DMS114 treated with DMSO at 0.1 percent for 48 hours (cell line): Measurements from ENCODE around the gene HACD1.
"Not testable (repeated sequence)": the region's sequence is repeated elsewhere in the genome, so short reads cannot be mapped to it uniquely, and the experiment has no call there.

Source experiments
- DNase-seq: peaks from one replicate; lab custom pipeline; 2025; ENCODE audit not compliant: unreplicated experiment; lab: John Stamatoyannopoulos, UW

Gene HACD1

GRCh38 chr10:17643755-17644484 lies 26.7 kb upstream of the HACD1 start, which contains the start of gene STAM:
TSS of gene STAM (plus strand) at chr10:17644151. CDS start at chr10:17644340, 189 bp downstream.
- DNase-seq = peak; percentile 94

GRCh38 chr10:17643339-17643754 lies 26.2 kb upstream of the HACD1 start:
- no peak for DNase-seq

DNA sequence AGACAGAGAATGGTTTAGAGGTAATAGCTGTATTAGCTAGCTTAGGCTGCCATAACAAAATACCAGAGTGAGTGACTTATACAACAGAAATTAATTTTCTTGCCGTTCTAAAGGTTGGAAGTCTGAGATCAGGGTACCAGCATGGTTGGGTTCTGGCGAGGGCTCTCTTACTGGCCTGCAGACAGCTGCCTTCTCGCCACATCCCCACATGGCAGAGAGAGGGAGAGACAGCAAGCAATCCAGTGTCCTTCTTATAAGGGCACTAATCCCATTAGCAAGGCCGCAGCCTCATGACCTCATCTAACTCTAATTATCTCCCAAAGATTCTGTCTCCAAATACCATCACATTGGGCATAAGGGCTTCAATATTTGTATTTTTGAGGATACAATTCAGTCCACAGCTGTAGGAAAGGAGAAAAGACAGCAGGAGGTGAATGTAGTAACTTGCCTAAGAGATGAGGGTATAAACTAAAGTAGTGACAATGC lies 23.2 kb upstream of the HACD1 start:
- DNase-seq = no peak

DNA sequence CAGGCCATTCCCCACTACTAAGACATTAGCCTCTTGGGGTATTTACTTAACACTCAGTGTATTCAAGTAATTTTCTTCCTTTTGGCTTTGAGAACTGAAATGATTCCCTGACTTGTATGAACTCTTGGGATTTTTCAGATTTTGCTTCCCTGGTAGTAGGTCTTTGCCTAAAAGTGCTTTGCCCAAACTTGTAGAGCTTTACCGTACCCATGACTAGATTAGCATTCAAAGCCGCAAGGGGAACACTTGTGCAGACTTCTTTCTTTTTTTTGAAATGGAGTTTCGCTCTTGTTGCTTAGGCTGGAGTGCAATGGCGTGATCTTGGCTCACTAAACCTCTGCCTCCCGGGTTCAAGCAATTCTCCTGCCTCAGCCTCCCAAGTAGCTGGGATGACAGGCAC lies 20.7 kb upstream of the HACD1 start:
- DNase-seq = no peak

DNA sequence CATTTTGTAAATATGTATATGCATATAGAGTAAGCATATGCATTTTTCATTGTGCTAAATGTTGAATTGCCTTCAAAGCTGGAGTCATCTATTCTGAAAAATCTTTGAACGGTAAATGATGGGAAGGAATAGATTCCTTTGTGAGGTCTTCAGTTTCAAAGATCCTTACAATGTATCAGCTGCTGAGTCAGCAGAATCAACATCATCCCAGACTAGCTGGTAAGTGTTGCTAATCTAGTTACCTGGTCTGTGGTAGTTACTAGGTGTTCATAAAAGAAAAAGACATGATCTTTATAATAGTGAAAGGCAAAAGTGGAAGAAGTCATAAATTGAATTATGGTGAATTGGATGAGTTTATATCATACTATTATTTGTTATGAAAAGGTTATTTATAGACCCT lies 16.2 kb upstream of the HACD1 start:
- no peak for DNase-seq

DNA sequence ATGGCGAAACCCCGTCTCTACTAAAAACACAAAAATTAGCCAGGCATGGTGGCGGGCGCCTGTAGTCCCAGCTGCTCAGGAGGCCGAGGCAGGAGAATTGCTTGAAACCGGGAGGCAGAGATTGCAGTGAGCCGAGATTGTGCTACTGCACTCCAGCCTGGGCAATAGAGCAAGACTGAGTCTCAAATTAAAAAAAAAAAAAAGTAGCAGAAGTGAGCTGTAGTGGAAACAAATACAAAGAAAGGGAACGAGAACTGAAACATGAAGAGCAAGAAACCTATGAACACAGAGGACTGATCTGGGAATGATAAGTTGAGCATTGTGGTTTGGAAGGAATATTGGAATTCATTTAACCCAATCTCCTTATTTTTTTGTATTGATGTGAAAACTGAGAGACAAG lies 15.4 kb upstream of the HACD1 start:
- DNase-seq = not testable (repeated sequence)

- DNase-seq = no peak
Observed at GRCh38 chr10:17626656-17627055, 9.5 kb upstream of the HACD1 start.

- no peak for DNase-seq
Observed at GRCh38 chr10:17624996-17625395, 7.8 kb upstream of the HACD1 start.

- no peak for DNase-seq
Observed at GRCh38 chr10:17622061-17622460, 4.9 kb upstream of the HACD1 start.

GRCh38 chr10:17616403-17617030 lies 657 bp downstream of the HACD1 start:
- DNase-seq = peak; percentile 20

GRCh38 chr10:17609523-17610079 lies 7.6 kb downstream of the HACD1 start:
- DNase-seq = no peak

- peak; percentile 51 for DNase-seq
Observed at GRCh38 chr10:17607603-17608332, 9.4 kb downstream of the HACD1 start.

DNA sequence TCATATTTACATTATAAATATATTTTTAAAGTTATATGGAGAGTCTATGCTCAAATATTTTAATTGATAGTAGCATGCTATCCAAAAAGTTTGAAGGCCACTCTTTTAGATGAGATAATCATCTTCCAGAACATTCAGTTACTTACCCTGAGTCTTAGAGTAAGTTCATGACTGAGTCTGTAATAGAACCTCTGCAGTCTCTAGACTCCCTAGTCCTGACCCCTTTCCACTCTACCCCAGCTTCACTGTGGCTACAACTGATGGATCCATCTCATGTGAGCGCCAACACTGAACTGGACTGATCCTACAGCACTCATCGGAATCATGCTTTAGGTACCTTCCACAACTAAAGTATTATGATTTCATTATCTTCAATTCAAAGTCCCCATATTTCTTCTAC lies 10.1 kb downstream of the HACD1 start:
- no peak for DNase-seq

DNA sequence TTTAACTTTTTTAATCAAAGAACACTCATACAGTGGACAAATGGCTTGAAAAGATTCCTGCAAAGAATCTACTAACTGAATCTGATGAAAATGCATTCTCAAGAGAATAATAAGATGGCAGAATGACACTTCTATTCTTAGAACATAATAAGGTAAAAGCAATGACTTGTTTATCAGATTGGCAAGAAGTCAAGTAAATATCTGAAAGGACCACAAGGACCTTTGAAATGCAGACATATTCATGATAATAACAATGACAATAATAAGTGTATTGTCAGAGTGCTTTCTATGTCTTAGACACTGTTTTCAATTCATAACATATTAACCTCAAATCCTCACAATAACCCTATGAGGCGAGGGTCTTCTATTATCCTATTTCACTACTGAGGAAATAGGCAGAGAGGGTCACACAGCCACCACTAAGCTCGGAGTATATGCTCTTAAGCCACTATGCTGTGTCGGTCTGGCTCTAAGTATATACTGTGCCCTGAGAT lies 10.6 kb downstream of the HACD1 start:
- DNase-seq = no peak

- DNase-seq = no peak
Observed at GRCh38 chr10:17605936-17606335, 11.2 kb downstream of the HACD1 start.

GRCh38 chr10:17599089-17599488 lies 18.1 kb downstream of the HACD1 start:
- DNase-seq = no peak

DNA sequence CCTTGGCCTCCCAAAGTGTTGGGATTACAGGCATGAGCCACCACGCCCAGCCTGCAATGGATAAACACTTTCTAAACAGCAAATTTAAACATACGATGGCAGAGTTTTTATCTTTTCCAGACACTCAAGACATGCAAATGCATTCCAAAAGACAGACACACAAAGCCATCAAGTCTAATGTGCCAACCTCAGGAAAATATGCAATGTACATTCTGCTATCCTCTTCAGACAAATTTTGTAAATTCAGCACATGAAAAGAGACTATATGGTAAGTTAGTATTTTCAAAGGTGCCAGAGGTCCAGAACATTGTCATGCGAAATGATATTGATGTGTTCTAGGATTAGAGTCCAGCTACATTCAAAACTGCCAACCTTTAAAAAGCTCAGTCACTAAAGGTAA lies 19.8 kb downstream of the HACD1 start:
- DNase-seq = no peak

DNA sequence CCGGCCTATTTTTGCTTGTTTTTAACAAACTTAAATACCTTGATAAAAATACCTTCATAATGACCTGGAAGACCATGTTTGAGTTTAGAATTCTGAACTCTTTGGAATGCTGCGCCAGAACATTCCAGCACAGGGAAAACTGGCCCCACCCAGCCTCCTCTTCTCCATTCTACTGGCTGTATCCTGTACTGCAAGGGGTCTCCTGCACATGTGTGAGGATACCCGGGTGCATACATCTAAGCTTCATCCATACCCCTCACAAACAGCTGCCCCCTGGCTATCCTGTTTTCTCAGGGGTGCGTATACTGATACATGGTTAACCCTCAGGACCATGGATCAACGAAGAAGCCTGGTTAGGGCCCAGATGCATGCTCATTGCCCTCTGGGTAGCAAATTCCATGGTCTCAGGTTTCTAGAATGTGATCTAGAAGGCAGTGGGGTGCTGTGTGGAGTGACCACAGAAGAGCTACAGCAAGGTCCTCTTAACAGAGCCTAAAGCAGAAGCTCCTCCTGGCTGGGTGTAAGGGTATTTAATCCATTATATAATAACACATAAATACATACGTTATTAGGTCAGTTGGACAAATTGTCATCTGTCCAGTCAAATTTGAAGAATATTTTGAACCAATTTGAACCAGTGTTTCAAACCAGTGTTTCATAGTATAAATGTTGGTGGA lies 26.1 kb downstream of the HACD1 start:
- no peak for DNase-seq

- DNase-seq = not testable (repeated sequence)
Observed at GRCh38 chr10:17589316-17589715, 27.9 kb downstream of the HACD1 start.

- no peak for DNase-seq
Observed at GRCh38 chr10:17588420-17588819, 28.8 kb downstream of the HACD1 start.

DNA sequence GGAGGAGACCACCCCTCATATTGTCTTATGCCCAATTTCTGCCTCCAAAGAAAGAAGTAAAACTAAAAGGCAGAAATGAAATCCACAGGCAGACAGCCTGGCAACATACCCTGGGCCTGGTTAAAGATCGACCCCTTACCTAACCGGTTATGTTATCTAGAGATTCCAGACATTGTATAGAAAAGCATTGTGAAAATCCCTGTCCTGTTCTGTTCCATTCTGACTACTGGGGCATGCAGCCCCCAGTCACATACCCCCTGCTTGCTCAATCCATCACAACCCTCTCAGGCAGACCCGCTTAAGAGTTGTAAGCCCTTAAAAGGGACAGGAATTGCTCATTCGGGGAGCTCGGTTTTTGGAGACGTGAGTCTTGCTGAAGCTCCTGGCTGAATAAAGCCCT lies 29.9 kb downstream of the HACD1 start:
- not testable (repeated sequence) for DNase-seq
